Middle frontal gyrus (tissue), 1 donor: ENCODE data around the gene DNAI7.

Experiments
- DNase-seq: peaks from one replicate; pipeline ENCODE4 v3.0.0-alpha.2; 2015; ENCODE audit warnings: low spot score; ENCODE audit errors: extremely low spot score

Gene DNAI7, protein sequence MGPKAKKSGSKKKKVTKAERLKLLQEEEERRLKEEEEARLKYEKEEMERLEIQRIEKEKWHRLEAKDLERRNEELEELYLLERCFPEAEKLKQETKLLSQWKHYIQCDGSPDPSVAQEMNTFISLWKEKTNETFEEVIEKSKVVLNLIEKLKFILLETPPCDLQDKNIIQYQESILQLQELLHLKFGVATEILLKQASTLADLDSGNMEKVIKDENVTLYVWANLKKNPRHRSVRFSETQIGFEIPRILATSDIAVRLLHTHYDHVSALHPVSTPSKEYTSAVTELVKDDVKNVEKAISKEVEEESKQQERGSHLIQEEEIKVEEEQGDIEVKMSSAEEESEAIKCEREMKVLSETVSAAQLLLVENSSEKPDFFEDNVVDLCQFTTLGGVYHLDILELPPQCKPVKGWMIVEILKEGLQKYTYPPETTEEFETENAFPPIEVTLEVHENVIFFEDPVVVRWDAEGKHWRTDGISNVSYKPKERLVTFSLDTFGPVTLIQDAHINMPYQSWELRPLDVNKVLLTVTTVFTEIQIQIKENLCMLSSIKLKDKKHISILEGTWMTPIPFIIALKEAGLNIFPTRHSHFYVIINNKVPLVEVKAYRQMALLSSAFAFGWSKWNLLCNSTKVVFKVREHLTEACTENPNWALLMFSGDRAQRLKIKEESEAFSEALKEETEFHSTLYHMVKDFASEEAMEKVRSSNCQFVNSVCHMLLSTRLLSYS

DNA sequence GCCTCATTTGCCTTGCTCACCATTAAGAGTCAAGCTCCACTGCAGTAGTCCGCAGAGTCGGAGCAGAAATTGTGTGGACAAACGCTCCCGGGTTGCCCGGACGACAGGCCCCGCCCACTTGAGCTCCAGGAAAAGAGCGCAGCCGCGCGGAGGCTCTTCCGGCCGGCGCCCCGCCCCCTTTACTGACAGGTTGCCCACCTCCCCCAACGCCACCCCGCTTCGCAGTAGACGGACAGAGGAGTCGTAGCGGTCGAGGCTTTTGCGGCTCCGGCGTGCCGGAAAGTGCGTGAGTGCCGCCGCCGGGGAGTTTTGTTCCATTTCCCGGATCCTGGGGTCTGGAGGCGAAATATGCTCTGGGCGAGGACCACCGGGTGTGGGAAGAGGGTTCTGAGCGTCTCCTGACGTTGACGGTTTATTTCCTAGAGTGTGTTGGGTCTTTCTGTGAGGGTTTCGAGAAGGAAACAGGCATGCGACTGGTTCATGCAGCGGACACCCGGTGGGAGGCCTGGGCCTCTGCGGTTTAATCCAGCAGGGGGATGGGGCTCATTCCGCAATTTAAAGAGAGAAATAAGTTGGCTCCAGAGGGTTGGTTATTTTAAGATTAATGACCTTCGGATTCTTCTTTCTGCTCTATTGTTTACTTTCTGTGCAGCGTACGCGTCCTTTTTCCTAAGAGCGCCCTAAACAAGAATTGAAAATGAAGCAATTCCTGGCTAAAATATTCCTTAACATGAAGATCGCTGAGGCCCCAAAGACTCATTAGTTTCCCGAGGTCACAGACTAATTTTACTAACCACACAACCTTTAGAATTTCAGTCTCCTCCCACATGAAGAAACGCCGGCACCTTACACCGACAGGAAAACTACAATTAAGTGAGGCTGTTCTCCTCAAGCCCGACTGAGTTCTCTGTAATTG lies at the start of gene DNAI7, which contains the start of gene ETFRF1:
TSS of gene DNAI7 (minus strand) at position 105 of the 916 bp plus-strand sequence. CDS start at position 23, 82 bp downstream.
TSS of gene ETFRF1 (plus strand) at position 182 of the 916 bp plus-strand sequence. CDS start 8,720 bp downstream, outside the sequence.
- DNase-seq: peak; percentile 87

DNA sequence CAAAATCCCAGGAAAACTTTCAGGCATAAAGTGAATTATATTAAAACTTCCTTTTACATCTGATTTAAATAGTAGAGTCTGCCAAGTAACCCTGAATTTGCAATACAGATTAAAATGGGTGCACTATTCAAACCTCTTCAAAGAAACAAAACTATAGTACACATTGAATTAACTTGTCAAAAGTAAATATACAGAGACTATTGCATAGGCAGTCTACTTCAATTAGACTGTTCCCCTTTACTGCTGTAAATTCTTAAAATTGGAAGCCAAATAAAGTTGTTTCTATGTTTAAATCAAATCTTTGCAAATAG lies 48.7 kb upstream of the DNAI7 start:
- DNase-seq: no peak

DNA sequence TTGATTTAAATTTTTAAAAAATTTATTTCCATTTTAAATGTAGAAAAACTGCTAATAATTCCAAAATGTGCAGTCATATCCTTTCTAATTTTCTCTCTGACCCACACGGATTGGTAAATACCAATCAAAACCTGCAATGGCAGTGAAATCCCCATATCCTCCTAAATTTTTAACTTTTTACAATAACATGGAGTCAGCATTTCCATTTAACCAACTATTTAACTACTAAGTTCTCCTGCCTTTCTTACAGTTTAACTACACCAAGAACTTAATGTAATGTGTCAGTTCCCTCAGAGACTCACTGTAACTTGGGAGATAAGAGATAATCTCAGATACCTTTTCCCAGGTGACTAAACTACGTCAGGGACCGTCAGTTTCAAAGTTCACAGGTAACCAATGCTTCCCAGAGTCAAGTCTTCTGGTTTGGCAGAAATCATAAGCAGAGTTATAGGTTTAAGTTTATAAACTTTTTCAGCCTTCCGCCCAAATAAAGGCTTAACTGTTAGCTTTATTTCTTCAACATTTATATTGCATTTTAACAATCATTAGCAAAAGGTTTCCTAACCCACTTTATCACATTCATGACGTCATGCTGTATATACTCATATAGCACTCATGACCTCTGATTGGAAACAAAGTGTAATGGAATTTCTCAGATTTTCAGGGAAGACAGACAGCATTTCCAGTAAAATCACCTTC lies 48.2 kb upstream of the DNAI7 start:
- no peak for DNase-seq

DNA sequence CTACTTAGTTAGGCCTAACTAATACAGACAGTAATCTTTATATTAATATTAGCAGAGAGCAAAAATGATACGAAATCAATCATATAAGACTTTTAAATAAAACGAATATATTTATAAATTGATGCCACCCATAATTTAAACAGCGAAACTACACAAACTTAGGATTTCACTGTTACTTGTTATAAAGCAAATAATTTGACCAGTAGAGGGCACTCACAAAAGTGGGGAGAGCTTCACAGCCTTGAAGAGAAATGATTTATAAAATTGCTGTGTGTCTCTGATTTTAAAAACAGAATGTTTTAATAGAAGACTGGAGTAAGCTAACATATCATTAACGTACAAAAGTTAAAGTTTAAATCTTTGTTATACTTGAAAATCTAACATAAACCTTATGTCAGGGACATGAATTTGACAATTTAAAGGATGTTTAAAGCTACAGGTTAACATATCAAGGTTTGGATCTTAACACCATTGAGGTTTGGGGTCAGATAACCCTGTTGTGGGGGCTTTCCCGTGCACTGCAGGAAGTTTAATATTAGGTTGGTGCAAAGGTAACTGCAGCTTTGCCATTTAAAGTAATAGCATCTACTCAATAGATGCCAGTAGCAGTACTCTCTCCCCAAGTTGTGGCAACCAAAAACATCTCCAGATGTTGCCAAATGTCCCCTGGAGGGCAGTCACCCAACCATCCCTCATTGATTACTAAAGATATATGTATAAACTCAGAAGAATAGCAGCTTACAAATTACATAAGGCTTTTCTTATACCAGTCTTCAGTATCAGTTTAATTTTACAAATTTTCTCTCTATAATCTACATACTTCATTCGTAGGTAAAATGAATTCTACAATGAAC lies 46.4 kb upstream of the DNAI7 start:
- no peak for DNase-seq

DNA sequence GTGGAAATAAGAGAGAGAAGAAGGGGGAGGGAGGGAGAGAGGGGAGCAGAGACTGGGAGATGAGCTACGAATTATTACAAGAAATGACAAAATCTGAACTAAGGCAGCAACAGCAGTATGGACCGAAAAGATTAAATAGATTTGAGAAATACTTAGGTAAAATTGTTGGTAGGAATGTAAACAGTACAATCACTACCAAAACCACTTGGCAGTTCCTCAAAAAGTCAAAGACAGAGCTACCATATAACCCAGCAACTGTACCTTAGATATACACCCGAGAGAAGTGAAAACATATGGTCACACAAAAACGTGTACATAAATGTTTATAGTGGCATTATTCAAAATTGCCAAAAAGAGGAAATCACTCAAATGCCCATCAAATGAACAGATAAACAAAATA lies 41.7 kb upstream of the DNAI7 start:
- no peak for DNase-seq

DNA sequence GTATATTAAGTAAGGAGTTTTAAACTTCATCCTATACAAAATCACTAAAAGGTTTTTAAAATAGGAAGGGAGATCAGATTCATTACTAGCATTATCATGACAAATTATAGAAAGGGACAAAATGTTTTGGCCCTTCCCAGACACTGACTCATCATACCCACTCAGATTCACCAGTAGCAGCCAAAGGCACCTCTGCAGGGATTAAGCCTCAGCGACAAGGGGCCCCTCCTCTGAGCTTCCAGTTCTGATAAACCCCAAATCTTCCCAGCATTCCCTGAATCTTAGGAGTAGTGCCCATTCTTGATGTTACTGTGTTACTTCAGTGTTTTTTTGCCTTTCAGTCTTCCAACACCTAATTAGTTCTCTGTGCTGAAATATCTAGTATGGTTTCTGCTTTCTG lies 41.2 kb upstream of the DNAI7 start:
- no peak for DNase-seq

DNA sequence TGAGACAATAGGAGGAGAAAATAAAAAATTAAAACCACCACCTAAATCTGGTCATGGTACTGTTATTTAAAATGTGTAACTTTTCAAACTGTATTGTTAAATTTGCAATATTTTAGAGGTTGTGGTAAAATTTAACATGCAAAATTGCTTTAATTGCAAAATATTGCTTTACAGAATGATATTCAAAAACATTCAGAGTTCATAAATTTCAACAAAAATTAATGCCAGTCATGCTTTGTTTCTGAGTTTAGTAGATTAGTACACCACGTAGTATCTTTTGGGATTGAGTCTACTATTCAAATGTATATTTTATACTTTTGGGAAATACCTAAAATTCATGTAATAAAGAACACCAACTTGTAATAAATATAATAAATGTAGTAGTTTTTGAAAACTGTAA lies 18.4 kb upstream of the DNAI7 start:
- DNase-seq: no peak

DNA sequence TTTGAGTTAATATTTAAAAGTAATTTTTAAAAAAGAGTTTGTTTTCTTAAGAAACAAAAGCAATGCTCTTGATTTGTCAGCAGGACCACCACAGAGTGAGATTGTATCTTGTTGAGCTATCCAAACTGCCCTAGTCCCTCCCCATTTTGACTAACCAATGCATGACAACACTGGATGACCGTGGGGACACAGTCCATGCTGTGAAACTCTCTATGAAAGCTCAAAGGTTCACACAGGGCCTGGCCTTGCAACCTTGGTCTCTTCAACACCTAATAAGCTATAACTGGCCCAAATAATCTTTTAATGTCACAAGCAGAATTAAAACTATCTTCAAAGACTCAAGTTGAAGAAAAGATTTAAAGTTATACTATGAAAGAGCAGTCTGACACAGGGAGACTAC lies 13.6 kb upstream of the DNAI7 start:
- DNase-seq: no peak

DNA sequence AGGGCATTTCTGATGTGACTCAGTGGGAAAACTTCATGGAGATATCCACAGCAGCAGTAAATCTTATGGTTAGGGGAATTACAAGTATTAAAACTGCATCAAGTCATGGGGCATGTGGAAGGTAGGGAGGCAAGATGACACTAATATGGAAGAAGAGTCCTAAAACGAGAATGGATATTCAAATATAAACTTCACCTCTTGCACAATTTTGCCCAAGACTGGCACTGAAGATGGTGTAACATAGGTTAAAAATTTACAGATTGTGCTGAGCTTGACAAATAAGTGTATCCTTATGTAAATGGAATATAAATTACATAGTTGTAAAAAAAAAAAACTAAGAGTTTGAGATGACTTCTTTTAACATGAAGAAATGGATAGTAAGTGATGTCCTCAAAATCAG lies 12.9 kb upstream of the DNAI7 start:
- DNase-seq: no peak

DNA sequence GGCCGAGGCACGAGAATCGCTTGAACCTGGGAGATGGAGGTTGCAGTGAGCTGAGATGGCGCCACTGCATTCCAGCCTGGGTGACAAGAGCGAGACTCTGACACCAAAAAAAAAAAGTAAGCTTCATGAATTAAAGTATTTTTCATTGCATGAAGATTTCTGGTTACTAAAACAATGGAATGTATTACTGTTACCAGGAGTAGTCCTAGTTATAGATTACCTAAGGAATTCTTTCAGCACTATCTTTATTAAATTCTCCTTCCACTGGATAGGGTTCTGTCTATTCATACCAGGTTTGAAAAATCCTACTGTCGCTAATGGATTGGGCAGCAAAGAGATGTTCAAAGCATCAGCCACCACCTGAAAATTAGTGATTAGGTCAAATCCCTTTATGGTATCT lies 12.5 kb upstream of the DNAI7 start:
- no peak for DNase-seq

DNA sequence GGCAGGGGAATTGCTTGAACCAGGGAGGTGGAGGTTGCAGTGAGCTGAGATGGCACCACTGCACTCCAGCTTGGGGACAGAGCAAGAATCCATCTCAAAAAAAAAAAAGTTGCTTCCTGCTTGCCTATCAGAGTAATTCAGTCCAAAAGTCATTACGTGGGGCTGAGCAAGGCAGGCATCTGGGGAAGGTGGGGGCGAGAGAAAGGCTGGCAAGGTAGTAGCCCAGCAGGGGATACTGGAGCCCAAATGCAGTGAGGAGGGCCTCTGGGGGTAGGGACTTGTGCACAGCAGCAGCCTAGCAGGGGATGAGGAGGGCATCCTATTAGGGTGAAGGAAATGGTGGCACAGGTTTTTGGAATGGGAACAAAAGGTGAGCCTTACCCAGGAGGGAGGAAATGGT lies 7.2 kb upstream of the DNAI7 start:
- no peak for DNase-seq

DNA sequence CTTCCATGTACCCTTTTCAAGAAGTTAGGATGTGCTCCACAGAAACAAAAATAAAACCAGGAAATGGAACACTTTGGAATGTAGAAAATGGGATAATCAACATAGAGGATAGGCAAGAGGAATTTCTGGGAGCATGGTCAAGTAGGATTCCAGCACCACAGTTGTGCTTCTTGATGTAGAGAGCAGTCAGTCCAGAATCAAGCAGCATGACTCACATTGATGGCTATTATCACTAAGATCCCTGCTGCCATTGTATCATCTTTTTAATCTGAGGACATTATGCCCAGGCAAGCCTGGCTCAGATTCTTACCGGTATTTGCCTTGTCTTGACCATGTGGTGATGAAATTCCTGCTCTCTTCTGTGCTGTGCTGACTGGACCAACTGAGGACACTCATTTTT lies 5.7 kb upstream of the DNAI7 start:
- no peak for DNase-seq

DNA sequence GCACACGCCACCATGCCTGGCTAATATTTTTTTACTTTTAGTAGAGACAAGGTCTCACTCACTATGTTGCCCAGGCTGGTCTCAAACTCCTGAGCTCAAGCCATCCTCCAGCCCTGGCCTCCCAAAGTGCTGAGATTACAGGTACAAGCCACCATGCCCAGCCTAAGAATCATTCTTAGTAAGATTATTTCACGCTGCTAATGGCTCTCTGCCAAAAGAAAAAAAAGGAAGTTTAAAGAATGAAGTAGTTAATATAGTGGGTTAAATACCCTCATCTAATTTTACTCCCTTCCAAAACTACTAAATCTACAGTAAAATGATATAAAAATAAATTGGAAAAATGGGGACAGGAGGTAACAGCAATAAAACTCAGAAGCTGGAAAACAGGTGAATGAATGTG lies 2.6 kb upstream of the DNAI7 start:
- DNase-seq: no peak

DNA sequence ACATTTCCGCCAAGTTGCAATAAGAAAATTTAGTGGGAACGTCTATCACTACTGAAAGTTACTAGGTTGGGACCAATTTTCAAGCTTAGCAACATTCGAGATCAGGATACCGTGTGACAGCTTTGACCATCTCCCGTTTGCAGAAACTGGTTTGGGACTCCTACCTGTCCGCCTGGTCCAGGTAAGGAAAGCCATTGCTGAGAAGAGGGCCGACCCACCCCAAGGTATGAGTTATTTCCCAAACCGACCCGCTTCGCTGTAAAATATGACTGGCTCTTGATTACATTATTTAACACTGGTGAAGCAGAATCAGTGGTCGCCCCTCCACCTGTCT lies 271 bp downstream of the DNAI7 start:
- DNase-seq: no peak

DNA sequence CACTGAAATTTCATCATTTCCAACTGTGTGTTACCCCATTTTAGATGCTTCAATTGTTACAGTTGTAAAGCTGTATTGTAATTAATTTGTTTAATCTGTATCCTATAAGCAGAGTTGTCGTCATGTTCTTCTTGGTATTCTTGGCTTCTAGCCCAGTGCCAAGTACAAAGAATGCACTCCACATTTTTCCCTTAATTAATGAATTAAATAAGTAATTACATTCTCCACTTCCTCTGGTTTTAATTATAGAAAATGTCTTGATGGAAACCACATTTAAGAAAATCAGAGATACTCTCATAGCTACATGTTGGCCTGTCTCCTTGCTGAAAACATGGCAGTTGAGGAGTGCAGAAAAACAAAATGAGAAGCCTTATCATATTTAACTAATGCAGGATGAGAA lies 746 bp downstream of the DNAI7 start:
- DNase-seq: no peak

DNA sequence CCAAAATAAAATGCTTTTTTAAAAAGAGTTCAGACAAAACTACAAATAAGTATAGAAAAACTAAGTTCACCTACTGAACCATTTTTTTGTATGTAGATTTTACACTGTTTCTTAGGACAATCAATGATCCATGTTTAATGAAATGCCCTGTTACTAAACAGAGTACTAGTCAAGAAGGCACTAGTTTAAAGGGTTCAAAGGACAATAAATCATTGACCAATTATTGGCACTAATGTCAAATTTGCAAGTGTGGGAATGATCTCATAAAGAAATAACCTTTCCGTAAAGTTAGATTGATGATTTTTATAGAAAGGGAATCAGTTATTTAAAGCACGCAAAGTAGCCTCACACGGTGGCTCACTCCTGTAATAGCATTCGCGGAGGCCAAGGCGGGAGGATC lies 4.2 kb downstream of the DNAI7 start:
- DNase-seq: no peak

DNA sequence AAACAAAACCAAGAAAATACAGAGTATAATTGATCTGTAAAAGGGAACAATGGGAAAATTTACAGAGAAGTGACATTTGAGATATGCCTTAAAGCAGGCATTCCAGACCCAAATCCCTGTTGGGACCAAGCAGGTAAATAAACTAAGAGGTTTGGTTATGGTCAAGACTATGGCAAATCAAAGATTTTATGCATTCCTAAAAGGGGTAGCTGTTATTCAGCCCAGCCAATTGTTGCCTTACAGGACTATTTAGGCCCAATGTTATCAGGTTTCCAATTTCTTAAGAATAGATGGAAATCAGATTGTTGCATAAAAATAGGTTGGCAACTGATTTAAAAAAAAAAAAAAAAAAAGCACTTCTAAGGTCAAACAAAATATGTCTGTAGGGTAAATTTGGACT lies 5.3 kb downstream of the DNAI7 start:
- DNase-seq: no peak

DNA sequence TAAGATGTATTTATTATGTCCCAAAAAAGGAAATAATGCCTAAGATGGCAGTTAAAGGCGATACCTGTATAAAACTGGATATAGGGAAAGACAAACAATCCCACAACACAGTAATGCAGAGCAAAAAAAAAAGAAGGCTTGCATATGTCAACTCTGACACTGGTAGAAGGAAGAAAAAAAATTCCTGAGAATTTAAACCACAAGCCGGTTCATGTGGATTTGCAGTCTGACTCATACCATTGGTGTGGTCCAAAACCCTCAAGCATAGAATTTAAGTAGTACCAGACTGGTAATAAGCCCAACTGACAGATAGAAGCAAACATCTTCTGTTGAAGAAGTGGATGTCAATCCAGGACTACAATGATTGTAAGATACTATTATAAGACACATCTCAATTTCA lies 7.2 kb downstream of the DNAI7 start:
- DNase-seq: no peak

DNA sequence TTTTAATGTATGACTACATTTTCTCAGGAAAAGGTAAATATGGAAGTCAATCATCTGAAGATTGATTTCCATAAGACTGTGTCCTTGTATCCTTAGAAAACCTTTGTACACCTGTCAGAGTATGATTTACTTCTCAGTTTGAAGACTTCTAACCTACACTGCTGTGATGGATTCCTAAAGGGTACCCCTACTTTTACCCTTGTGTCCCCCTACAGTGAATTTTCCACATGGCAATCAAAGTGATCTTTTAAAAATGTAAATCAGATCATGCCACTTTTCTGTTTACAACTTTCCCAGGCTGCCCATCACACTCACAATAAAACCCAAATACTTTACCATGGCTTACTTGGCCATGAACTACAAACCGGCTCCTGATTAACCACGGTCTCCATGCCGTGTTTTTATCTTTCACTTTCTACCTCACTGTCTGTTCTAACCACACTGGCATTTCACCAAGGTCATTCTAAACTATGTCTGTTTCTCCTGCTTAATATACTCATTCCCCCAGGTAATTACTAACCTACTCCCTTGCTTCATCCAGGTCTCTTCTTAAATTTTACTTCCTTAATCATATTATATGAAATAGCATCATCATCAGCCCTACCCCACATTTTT lies 8.1 kb downstream of the DNAI7 start:
- DNase-seq: no peak
